ENCODE measurements around the gene B9D2.

The B9D2 gene

DNA sequence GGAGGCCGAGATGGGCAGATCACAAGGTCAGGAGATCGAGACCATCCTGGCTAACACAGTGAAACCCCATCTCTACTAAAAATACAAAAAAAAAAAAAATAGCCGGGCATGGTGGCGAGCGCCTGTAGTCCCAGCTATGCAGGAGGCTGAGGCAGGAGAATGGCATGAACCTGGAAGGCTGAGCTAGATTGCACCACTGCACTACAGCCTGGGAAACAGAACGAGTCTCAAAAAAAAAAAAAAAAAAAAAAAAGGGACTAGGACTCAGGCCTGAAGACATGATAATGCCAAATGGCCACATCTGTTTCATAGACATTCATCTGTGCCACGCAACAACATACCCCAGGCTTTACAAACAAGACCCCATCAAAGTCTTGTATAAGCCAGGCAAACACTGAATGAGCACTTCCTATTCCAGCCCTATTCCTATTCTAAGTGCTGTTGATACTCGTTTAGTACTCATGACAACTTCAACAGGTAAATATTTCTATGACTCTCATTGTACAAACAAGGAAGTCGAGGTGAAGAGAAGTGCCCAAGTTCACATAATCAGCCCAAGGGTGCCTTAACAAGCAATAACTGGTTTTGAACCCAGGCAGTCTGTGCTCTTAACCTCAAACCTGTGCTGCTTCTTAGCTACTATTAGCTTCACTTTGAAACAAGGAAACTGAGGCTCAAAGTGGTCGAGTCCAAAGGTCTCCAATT lies 1.7 kb downstream of the B9D2 start:
- CTCF ChIA-PET = interaction anchor here (9.7 kb wide), 1 partner anchor 8 kb away, joined by 103 read pairs; the partner anchor contains the start of gene TGFB1
- no peak for DNase-seq (ENCODE audit: low read depth, low spot score)
- H3K4me3 ChIP-seq (ENCODE audit: low read depth, low read length) = no peak overlapping the region
- no peak for TF ChIP-seq CTCF (IDR thresholded peaks at IDR 0.05; ENCODE audit: insufficient read depth, low read length, missing control alignments)
- POLR2A ChIA-PET = interaction anchor here (2.8 kb wide), 1 partner anchor 10 kb away, joined by 29 read pairs; the partner anchor contains the start of gene TGFB1

GRCh38 chr19:41359741-41360140 lies 4.2 kb downstream of the B9D2 start:
- TF ChIP-seq CTCF (IDR thresholded peaks at IDR 0.05; ENCODE audit: insufficient read depth, low read length, missing control alignments) = no peak
- DNase-seq (ENCODE audit: low read depth, low spot score) = no peak
- no peak overlapping the region for H3K4me3 ChIP-seq (ENCODE audit: low read depth, low read length)
- ChIA-PET POLR2A (no interaction called here), CTCF (interaction anchor here (1.0 kb wide), 1 partner anchor 10 kb away, joined by 4 read pairs; no protein-coding TSS in a partner anchor)

DNA sequence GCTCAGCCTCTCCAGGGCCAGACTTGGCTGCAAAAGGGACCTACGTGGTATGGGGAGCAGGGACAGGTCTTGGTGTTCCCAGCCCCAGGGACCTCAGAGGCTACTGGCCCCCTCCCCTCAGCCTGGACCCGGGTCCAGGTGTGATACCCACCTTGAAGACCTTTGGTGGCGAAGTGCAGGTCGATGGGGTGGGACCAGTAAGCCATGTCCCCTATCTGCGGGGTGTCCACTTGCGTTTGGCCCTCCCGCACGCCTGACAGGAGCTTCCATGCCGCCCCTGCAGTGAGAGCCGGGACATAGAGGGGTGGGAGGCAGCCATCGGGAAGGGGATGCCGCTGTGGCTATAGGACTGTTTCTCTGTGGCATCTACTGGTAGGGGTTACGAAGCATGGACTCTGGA lies 6.2 kb downstream of the B9D2 start:
- DNase-seq (ENCODE audit: low read depth, low spot score) = no peak
- POLR2A ChIA-PET = interaction anchor here (0.5 kb wide), 1 partner anchor 25 kb away, joined by 3 read pairs; no protein-coding TSS in a partner anchor
- H3K4me3 ChIP-seq (ENCODE audit: low read depth, low read length) = no peak overlapping the region
- no peak for TF ChIP-seq CTCF (IDR thresholded peaks at IDR 0.05; ENCODE audit: insufficient read depth, low read length, missing control alignments)
- CTCF ChIA-PET = no interaction called here

- TF ChIP-seq CTCF (IDR thresholded peaks at IDR 0.05; ENCODE audit: insufficient read depth, low read length, missing control alignments) = no peak
- POLR2A ChIA-PET = interaction anchor here (0.5 kb wide), 1 partner anchor 26 kb away, joined by 3 read pairs; no protein-coding TSS in a partner anchor
- H3K4me3 ChIP-seq (ENCODE audit: low read depth, low read length) = no peak overlapping the region
- CTCF ChIA-PET = interaction anchor here (0.7 to 6.8 kb wide), 3 partner anchors 9 to 122 kb away, joined by 3 to 103 read pairs (median 4); partner anchors contain the start of gene B9D2
- DNase-seq (ENCODE audit: low read depth, low spot score) = no peak
These were observed 6.8 kb downstream of the B9D2 start for GRCh38 chr19:41356984-41357739.

DNA sequence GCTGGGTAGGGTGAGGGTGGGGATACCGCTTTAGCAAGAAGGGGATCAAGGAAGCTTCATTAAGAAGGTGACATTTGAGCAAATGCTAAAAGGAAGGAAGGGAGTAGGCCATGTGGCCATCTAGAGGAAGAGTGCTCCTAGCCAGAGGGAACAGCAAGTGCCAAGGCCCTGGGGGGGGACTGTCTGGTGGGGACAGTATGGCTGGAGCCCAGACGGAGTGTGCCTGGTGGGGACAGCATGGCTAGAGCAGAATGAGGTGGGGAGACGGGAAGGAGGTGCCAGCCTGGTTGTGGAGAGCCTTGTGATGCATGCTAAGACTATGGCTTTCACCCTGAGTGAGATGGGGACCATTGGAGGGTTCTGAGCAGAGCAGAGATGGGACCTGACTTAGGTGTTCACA lies 8.1 kb downstream of the B9D2 start:
- ChIA-PET POLR2A (no interaction called here), CTCF (interaction anchor here (1.0 to 6.8 kb wide), 11 partner anchors 10 to 151 kb away, joined by 3 to 103 read pairs (median 5); partner anchors contain the start of gene B9D2)
- no peak for TF ChIP-seq CTCF (IDR thresholded peaks at IDR 0.05; ENCODE audit: insufficient read depth, low read length, missing control alignments)
- no peak for DNase-seq (ENCODE audit: low read depth, low spot score)
- H3K4me3 ChIP-seq (ENCODE audit: low read depth, low read length) = no peak overlapping the region

GRCh38 chr19:41355035-41355434 lies 8.9 kb downstream of the B9D2 start:
- no peak overlapping the region for H3K4me3 ChIP-seq (ENCODE audit: low read depth, low read length)
- ChIA-PET POLR2A (no interaction called here), CTCF (interaction anchor here (0.6 to 6.8 kb wide), 13 partner anchors 9 to 150 kb away, joined by 3 to 103 read pairs (median 4); partner anchors contain the start of gene B9D2)
- DNase-seq (ENCODE audit: low read depth, low spot score) = no peak
- no peak for TF ChIP-seq CTCF (IDR thresholded peaks at IDR 0.05; ENCODE audit: insufficient read depth, low read length, missing control alignments)

All from AG04449 (cell line).